HepG2 (cell line): Measurements from ENCODE around the gene HSD3B7.

Source experiments
- ATF1 ChIP-seq: IDR thresholded peaks from 2 replicates; pipeline ENCODE4 v1.6.1; 2016; ENCODE audit warnings: mild to moderate bottlenecking, control low read depth
- RBFOX2 ChIP-seq: fragments of 200-400 bp; formaldehyde crosslinking; IDR thresholded peaks from 2 replicates; pipeline ENCODE4 v1.6.1; 2017; ENCODE audit warnings: low read depth, mild to moderate bottlenecking, low read length
- SETDB1 ChIP-seq: sonication (generic); formaldehyde crosslinking; IDR thresholded peaks from 2 replicates; pipeline ENCODE4 v1.5.1; 2020; ENCODE audit warnings: missing genetic modification reagents, mild to moderate bottlenecking, borderline replicate concordance
- SIN3A ChIP-seq: IDR thresholded peaks from 2 replicates; pipeline ENCODE4 v1.6.1; 2011; ENCODE audit warnings: low read depth, mild to moderate bottlenecking, control low read depth, low read length, borderline replicate concordance
- ZBTB7B ChIP-seq: sonication (generic); formaldehyde crosslinking; IDR thresholded peaks from 2 replicates; pipeline ENCODE4 v1.4.0; 2020; ENCODE audit warnings: missing genetic modification reagents
- TF ChIP-seq, protein P1 (sequence below): IDR thresholded peaks from 2 replicates; pipeline ENCODE4 v1.6.1; 2018; ENCODE audit warnings: missing genetic modification reagents, mild to moderate bottlenecking, missing compliant biosample characterization

DNA sequence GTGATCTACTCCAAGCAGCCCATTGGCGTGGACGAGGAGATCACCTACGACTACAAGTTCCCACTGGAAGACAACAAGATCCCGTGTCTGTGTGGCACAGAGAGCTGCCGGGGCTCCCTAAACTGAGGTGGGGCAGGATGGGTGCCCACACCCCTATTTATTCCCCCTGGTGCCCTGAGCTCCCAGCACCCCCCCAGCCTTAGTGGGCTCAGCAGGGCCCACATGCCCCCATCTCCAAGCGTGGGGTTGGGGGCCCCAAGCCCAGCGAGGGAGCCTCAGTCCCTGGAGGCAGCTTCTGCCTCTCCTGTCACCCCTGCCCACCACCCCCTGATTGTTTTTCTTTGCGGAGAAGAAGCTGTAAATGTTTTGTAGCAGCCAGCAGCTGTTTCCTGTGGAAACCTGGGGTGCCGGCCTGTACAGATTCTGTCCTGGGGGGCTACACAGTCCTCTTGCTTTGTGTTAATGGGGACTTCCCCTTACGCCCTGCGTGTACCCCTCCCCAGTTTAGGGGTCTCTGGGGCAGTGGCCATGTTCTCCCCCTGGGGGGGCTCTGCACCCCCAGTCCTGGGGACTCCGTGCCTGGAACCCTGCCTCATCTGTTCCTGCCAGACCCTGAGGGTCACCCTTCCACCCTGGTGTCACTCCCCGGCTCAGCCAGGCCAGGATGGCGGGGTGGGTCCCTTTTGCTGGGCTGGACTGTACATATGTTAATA, 953 bp upstream of the HSD3B7 start:
- TF ChIP-seq ATF1 (CRISPR knock-in tag), result no peak
- no peak for TF ChIP-seq SIN3A
- TF ChIP-seq, protein P1, sequence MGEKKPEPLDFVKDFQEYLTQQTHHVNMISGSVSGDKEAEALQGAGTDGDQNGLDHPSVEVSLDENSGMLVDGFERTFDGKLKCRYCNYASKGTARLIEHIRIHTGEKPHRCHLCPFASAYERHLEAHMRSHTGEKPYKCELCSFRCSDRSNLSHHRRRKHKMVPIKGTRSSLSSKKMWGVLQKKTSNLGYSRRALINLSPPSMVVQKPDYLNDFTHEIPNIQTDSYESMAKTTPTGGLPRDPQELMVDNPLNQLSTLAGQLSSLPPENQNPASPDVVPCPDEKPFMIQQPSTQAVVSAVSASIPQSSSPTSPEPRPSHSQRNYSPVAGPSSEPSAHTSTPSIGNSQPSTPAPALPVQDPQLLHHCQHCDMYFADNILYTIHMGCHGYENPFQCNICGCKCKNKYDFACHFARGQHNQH (CRISPR knock-in tag), result no peak
- TF ChIP-seq RBFOX2, result no peak
- no peak for TF ChIP-seq ZBTB7B (CRISPR knock-in tag)
- TF ChIP-seq SETDB1 (CRISPR knock-in tag), result no peak
